Measurements from ENCODE around the gene TSPAN18.

DNA sequence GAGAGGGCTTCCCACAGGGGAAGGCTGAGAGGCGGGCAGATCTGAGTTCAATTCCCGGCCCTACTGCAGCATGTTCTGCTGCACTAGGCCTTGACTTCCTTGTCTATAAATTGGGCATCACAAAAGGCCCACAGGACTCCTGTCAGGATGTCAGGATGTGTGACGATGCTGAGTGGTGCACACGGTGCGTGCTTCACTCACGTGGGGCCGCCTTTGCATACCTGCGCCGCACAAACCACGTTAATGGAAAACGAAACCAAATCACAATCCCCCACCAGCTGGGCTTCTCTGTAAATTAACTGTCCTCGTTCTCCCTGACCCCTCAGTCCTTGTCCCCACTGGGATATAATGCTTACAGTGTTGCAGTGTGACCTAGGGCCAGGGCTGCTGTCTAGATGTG lies 32.3 kb upstream of the TSPAN18 start:
- TF ChIP-seq, protein P1, sequence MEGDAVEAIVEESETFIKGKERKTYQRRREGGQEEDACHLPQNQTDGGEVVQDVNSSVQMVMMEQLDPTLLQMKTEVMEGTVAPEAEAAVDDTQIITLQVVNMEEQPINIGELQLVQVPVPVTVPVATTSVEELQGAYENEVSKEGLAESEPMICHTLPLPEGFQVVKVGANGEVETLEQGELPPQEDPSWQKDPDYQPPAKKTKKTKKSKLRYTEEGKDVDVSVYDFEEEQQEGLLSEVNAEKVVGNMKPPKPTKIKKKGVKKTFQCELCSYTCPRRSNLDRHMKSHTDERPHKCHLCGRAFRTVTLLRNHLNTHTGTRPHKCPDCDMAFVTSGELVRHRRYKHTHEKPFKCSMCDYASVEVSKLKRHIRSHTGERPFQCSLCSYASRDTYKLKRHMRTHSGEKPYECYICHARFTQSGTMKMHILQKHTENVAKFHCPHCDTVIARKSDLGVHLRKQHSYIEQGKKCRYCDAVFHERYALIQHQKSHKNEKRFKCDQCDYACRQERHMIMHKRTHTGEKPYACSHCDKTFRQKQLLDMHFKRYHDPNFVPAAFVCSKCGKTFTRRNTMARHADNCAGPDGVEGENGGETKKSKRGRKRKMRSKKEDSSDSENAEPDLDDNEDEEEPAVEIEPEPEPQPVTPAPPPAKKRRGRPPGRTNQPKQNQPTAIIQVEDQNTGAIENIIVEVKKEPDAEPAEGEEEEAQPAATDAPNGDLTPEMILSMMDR (conservative IDR thresholded peaks at IDR 0.05; ENCODE audit: low read length), result no peak
- TF ChIP-seq EZH2phosphoT487 (IDR thresholded peaks at IDR 0.05; ENCODE audit: borderline replicate concordance, low read depth, low read length), result no peak
